GM19023 (cell line): ENCODE results near the gene PSMA4.
"Not testable (repeated sequence)": the region's sequence is repeated elsewhere in the genome, so short reads cannot be mapped to it uniquely, and the experiment has no call there.

Experiments
- ATAC-seq: cut with Tn5 transposase; IDR thresholded peaks from one replicate; pipeline ENCODE4 v1.9.1; 2021; ENCODE audit warnings: mild to moderate bottlenecking, moderate library complexity; ENCODE audit not compliant: unreplicated experiment

The PSMA4 gene

DNA sequence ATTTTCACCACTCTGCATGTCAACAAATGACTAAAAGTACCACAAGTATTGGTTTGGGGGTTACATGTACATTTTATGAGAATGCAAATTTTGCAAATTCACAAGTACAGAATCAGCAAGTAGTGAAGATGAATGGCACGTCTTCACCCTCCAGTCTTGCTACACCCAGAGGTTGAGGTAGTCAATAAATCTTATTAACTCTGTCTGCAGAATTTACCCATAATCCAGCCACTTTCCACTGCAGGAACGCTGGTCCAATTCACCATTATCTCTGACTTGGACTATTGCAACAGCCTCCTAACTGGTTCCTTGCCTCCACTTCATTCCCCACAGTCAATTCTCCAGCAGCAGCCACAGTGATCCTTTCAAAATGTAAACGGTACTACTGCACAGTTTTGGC, 10.6 kb downstream of the PSMA4 start:
- no peak for ATAC-seq

DNA sequence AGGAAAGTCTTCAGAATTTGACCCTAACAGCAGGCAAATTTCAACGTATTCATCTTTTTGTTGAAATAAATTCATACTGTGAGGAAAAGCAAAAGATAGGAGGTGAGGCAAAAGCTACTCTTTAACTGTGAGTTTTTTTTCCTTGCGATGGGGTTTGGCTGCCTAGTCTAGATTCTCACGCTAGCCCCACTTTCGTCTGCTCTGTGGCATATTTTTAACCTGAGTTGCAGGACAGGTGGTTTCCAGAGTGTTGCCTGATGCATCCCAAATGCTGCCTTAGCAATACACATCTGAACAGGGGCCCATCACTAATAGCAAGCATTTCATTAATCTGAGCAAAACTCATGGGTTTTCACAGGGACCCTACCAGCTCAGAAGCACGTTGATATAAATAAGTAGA, 11.7 kb downstream of the PSMA4 start:
- ATAC-seq = no peak

GRCh38 chr15:78552597-78552996, 12.4 kb downstream of the PSMA4 start:
- no peak for ATAC-seq

GRCh38 chr15:78560201-78560600, 20.0 kb downstream of the PSMA4 start:
- not testable (repeated sequence) for ATAC-seq

- no peak for ATAC-seq
Observed at GRCh38 chr15:78561490-78561889, 21.2 kb downstream of the PSMA4 start.

DNA sequence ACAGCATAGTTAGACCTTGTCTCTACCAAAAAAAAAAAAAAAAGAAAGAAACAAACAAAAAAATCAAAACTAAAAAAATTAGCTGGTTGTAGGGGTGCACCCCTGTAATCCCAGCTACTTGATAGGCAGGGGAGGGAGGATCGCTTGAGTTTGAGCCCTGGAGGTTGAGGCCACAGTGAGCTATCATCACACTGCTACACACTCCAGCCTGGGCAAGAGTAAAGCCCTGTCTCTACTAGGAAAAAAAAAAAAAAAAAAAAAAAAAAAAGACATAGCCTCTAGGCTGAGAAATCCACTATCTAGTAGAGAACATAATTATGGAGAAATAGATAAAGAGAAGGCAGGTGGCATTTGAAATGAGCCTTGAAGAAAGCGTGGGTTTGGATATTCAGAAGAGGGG, 22.8 kb downstream of the PSMA4 start:
- ATAC-seq = no peak

DNA sequence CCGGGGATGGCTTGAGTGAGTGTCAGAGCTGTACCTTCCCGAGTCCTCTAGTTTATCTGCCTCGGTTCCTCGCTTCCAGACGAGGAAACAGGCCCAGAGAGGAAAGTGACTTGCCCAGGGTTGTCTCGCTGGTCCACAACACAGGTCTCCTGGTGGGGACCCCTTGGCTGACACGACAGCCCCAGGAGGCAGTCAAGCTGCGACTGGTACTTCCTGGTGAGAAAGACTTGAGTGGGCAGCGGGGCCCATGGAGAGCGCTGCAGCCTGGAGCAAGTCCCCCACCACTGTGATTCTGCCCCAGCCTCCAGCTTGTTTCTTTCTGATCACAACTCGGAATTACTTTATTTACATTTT, 24.5 kb downstream of the PSMA4 start:
- ATAC-seq = peak; percentile 12

GRCh38 chr15:78565097-78565950, 25.1 kb downstream of the PSMA4 start, which contains the start of gene CHRNA5:
Gene CHRNA5 (plus strand): TSS chr15:78565520. CDS start chr15:78565720, 200 bp downstream.
- ATAC-seq = peak; percentile 73

GRCh38 chr15:78565951-78566774, 25.9 kb downstream of the PSMA4 start:
- ATAC-seq = peak; percentile 20

- no peak for ATAC-seq
Observed at GRCh38 chr15:78567531-78567930, 27.3 kb downstream of the PSMA4 start.

DNA sequence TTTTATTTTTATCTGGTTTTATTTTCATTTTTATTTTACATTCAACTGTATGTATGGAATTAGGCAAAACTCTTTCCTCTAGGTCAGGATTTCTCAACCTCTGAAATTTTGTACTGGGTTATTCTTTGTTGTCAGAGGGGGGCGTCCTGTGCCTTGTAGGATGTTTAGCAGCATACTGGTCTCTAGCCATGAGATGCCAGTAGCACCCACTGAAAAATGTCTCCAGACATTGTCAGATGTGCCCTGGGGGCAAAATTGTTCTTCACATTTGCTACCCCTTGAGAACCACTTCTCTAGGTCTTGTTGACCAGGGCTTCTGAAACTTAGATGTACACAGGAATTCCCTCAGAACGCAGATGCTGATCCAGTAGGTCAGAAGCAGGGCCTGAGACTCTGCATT, 30.5 kb downstream of the PSMA4 start:
- ATAC-seq = no peak

- ATAC-seq = no peak
Observed at GRCh38 chr15:78571382-78571781, 31.1 kb downstream of the PSMA4 start.

DNA sequence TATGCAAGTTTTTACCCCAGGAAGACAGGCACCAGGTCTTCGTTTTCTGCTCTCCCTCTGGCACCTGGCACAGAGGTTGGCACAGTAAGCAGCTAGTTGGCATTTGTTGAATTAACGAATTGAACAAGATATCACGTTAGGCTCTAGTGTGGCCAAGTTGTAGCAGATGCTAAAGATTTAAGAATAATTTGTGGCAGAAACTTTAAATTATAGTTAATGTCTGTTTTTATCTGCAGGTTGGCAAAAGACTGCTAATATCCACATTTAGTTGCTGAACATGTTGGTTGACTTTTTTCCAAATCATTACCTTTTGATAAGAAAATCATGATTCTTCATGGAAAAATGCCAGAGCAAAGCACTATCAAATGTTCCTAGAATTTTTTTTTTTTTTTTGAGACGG, 33.2 kb downstream of the PSMA4 start:
- ATAC-seq = no peak

- no peak for ATAC-seq
Observed at GRCh38 chr15:78574944-78575343, 34.7 kb downstream of the PSMA4 start.

DNA sequence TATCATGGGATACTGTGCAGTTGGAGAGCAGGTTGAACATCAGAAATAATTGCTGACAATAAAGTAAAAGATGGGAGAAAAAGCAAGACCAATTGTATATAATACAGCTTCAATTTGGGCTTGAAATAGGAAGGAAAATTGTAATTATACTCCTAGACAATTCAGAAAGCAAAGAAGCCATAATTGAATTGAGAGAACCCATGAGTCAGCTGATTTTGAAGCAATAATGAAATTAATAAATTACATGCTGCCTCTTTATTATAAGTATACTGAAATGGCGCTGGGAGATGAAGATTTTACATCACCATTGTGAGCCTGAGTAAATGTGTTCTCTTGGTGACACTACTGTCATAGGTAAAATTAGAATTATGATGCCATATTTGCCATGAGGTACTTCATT, 57.3 kb downstream of the PSMA4 start:
- no peak for ATAC-seq

DNA sequence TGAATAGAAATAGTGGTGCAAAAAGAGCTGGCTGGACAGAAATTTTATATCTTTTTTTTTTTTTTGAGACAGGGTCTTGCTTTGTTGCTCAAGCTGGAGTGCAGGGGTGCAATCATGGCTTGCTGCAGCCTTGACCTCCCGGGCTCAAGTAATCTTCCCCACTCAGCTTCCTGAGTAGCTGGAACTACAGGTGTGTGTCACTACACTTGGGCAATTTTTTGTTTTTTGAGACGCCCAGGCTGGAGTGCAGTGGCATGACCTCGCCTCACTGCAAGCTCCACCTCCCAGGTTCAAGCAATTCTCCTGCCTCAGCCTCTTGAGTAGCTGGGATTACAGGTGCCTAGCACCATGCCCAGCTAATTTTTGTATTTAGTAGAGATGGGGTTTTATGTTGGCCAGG, 58.1 kb downstream of the PSMA4 start:
- no peak for ATAC-seq

DNA sequence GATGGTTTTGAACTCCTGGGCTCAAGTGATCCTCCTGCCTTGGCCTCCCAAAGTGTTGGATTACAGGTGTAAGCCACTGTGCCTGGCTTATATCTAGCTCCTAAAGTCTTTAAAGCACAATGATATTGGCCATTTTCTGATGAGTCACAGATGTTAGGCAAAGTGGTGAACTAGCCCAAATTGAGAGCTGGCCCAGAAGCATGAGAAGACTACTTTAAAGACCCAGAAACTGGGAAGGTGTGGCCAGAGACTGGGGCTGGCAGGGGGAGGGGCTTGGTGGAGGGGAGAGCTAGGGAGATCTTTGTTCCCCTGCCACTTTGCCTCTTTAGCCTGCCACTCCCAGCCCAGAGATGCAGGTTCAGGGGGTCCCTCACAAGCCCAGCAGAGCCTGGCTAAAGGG, 58.9 kb downstream of the PSMA4 start:
- ATAC-seq = no peak
